ENCODE measurements around the gene ZFP64.
"Not testable (repeated sequence)": the region's sequence is repeated elsewhere in the genome, so short reads cannot be mapped to it uniquely, and the experiment has no call there.

ZFP64 gene

GRCh38 chr20:52139986-52140385 lies 51.6 kb downstream of the ZFP64 start:
- Histone ChIP-seq H3K27me3 (ENCODE audit: control insufficient read depth, insufficient read depth, low read length, poor library complexity, severe bottlenecking) (no peaks in the 10 kb centered on the region), H3K36me3 (ENCODE audit: control insufficient read depth, insufficient read depth, low read length) (no peaks in the 10 kb centered on the region), H3K4me1 (ENCODE audit: control insufficient read depth, insufficient read depth, low read length) (no peaks in the 10 kb centered on the region), H3K9me3 (ENCODE audit: control insufficient read depth, low read length) (no peaks in the 10 kb centered on the region), H3K27ac (ENCODE audit: insufficient read depth, low read depth, low read length, poor library complexity, severe bottlenecking) (no peak overlapping the region), H3K4me3 (ENCODE audit: insufficient read depth, low read depth, low read length) (no peak overlapping the region)
- 94 to 97% methylated on average over 5 of the region's 5 CpGs for WGBS, 2 experiments

GRCh38 chr20:52137850-52138249 lies 53.7 kb downstream of the ZFP64 start:
- no peaks in the 10 kb centered on the region for H3K36me3 ChIP-seq (ENCODE audit: control insufficient read depth, insufficient read depth, low read length)
- H3K9me3 ChIP-seq (ENCODE audit: control insufficient read depth, low read length): no peaks in the 10 kb centered on the region
- H3K4me3 ChIP-seq (ENCODE audit: insufficient read depth, low read depth, low read length): no peak overlapping the region
- no peaks in the 10 kb centered on the region for H3K27me3 ChIP-seq (ENCODE audit: control insufficient read depth, insufficient read depth, low read length, poor library complexity, severe bottlenecking)
- H3K27ac ChIP-seq (ENCODE audit: insufficient read depth, low read depth, low read length, poor library complexity, severe bottlenecking): no peak overlapping the region
- no peaks in the 10 kb centered on the region for H3K4me1 ChIP-seq (ENCODE audit: control insufficient read depth, insufficient read depth, low read length)
- 95 to 100% methylated on average over 1 to 3 of the region's 4 CpGs for WGBS, 2 experiments

GRCh38 chr20:52133714-52134113 lies 57.9 kb downstream of the ZFP64 start:
- 88 to 90% methylated on average over 2 of the region's 2 CpGs for WGBS, 2 experiments

GRCh38 chr20:52132337-52132736 lies 59.2 kb downstream of the ZFP64 start:
- H3K27ac ChIP-seq (ENCODE audit: insufficient read depth, low read depth, low read length, poor library complexity, severe bottlenecking): no peak overlapping the region
- no peaks in the 10 kb centered on the region for H3K27me3 ChIP-seq (ENCODE audit: control insufficient read depth, insufficient read depth, low read length, poor library complexity, severe bottlenecking)
- H3K4me3 ChIP-seq (ENCODE audit: insufficient read depth, low read depth, low read length): no peak overlapping the region
- 61 to 66% methylated on average over 3 of the region's 3 CpGs for WGBS, 2 experiments
- no peaks in the 10 kb centered on the region for H3K36me3 ChIP-seq (ENCODE audit: control insufficient read depth, insufficient read depth, low read length)
- H3K4me1 ChIP-seq (ENCODE audit: control insufficient read depth, insufficient read depth, low read length): no peaks in the 10 kb centered on the region
- no peaks in the 10 kb centered on the region for H3K9me3 ChIP-seq (ENCODE audit: control insufficient read depth, low read length)

More at GRCh38 chr20:52133714-52134113, 57.9 kb downstream of the ZFP64 start:
- H3K27ac ChIP-seq (ENCODE audit: insufficient read depth, low read depth, low read length, poor library complexity, severe bottlenecking); H3K4me1 ChIP-seq (ENCODE audit: control insufficient read depth, insufficient read depth, low read length); H3K36me3 ChIP-seq (ENCODE audit: control insufficient read depth, insufficient read depth, low read length); H3K9me3 ChIP-seq (ENCODE audit: control insufficient read depth, low read length); H3K4me3 ChIP-seq (ENCODE audit: insufficient read depth, low read depth, low read length); H3K27me3 ChIP-seq (ENCODE audit: control insufficient read depth, insufficient read depth, low read length, poor library complexity, severe bottlenecking): not testable (repeated sequence)

GRCh38 chr20:52131048-52131643 lies 60.4 kb downstream of the ZFP64 start:
- Histone ChIP-seq H3K36me3 (ENCODE audit: control insufficient read depth, insufficient read depth, low read length) (no peaks in the 10 kb centered on the region), H3K9me3 (ENCODE audit: control insufficient read depth, low read length) (no peaks in the 10 kb centered on the region), H3K4me1 (ENCODE audit: control insufficient read depth, insufficient read depth, low read length) (no peaks in the 10 kb centered on the region), H3K27ac (ENCODE audit: insufficient read depth, low read depth, low read length, poor library complexity, severe bottlenecking) (no peak overlapping the region), H3K4me3 (ENCODE audit: insufficient read depth, low read depth, low read length) (no peak overlapping the region), H3K27me3 (ENCODE audit: control insufficient read depth, insufficient read depth, low read length, poor library complexity, severe bottlenecking) (no peaks in the 10 kb centered on the region)
- WGBS, 2 experiments: 81 to 85% methylated on average over 1 of the region's 1 CpG

- no peaks in the 10 kb centered on the region for H3K27me3 ChIP-seq (ENCODE audit: control insufficient read depth, insufficient read depth, low read length, poor library complexity, severe bottlenecking)
- H3K36me3 ChIP-seq (ENCODE audit: control insufficient read depth, insufficient read depth, low read length): no peaks in the 10 kb centered on the region
- H3K4me1 ChIP-seq (ENCODE audit: control insufficient read depth, insufficient read depth, low read length): no peaks in the 10 kb centered on the region
- H3K9me3 ChIP-seq (ENCODE audit: control insufficient read depth, low read length): no peaks in the 10 kb centered on the region
- no peak overlapping the region for H3K27ac ChIP-seq (ENCODE audit: insufficient read depth, low read depth, low read length, poor library complexity, severe bottlenecking)
- no peak overlapping the region for H3K4me3 ChIP-seq (ENCODE audit: insufficient read depth, low read depth, low read length)
- WGBS, 2 experiments: 94% methylated on average over 5 of the region's 5 CpGs
Measured at GRCh38 chr20:52130406-52130805, 61.2 kb downstream of the ZFP64 start.

- Histone ChIP-seq H3K36me3 (ENCODE audit: control insufficient read depth, insufficient read depth, low read length) (no peaks in the 10 kb centered on the region), H3K27me3 (ENCODE audit: control insufficient read depth, insufficient read depth, low read length, poor library complexity, severe bottlenecking) (no peaks in the 10 kb centered on the region), H3K9me3 (ENCODE audit: control insufficient read depth, low read length) (no peaks in the 10 kb centered on the region), H3K4me3 (ENCODE audit: insufficient read depth, low read depth, low read length) (no peak overlapping the region), H3K27ac (ENCODE audit: insufficient read depth, low read depth, low read length, poor library complexity, severe bottlenecking) (no peak overlapping the region), H3K4me1 (ENCODE audit: control insufficient read depth, insufficient read depth, low read length) (no peaks in the 10 kb centered on the region)
- WGBS, 2 experiments: 93 to 97% methylated on average over 4 to 5 of the region's 5 CpGs
Measured at GRCh38 chr20:52129611-52130010, 62.0 kb downstream of the ZFP64 start.

GRCh38 chr20:52127309-52127708 lies 64.3 kb downstream of the ZFP64 start:
- WGBS, 2 experiments: 86 to 87% methylated on average over 4 of the region's 4 CpGs
- Histone ChIP-seq H3K27ac (ENCODE audit: insufficient read depth, low read depth, low read length, poor library complexity, severe bottlenecking) (no peak overlapping the region), H3K36me3 (ENCODE audit: control insufficient read depth, insufficient read depth, low read length) (no peaks in the 10 kb centered on the region), H3K9me3 (ENCODE audit: control insufficient read depth, low read length) (no peaks in the 10 kb centered on the region), H3K27me3 (ENCODE audit: control insufficient read depth, insufficient read depth, low read length, poor library complexity, severe bottlenecking) (no peaks in the 10 kb centered on the region), H3K4me1 (ENCODE audit: control insufficient read depth, insufficient read depth, low read length) (no peaks in the 10 kb centered on the region), H3K4me3 (ENCODE audit: insufficient read depth, low read depth, low read length) (no peak overlapping the region)

GRCh38 chr20:52124821-52125220 lies 66.8 kb downstream of the ZFP64 start:
- H3K36me3 ChIP-seq (ENCODE audit: control insufficient read depth, insufficient read depth, low read length): no peaks in the 10 kb centered on the region
- no peak overlapping the region for H3K4me3 ChIP-seq (ENCODE audit: insufficient read depth, low read depth, low read length)
- H3K4me1 ChIP-seq (ENCODE audit: control insufficient read depth, insufficient read depth, low read length): no peaks in the 10 kb centered on the region
- no peaks in the 10 kb centered on the region for H3K27me3 ChIP-seq (ENCODE audit: control insufficient read depth, insufficient read depth, low read length, poor library complexity, severe bottlenecking)
- WGBS, 2 experiments: 86 to 91% methylated on average over 3 of the region's 3 CpGs
- no peaks in the 10 kb centered on the region for H3K9me3 ChIP-seq (ENCODE audit: control insufficient read depth, low read length)
- no peak overlapping the region for H3K27ac ChIP-seq (ENCODE audit: insufficient read depth, low read depth, low read length, poor library complexity, severe bottlenecking)

- WGBS, 2 experiments: 86 to 87% methylated on average over 5 of the region's 5 CpGs
- H3K9me3 ChIP-seq (ENCODE audit: control insufficient read depth, low read length): no peaks in the 10 kb centered on the region
Measured at GRCh38 chr20:52118696-52119095, 72.9 kb downstream of the ZFP64 start.

More at GRCh38 chr20:52118696-52119095, 72.9 kb downstream of the ZFP64 start:
- Histone ChIP-seq H3K4me1 (ENCODE audit: control insufficient read depth, insufficient read depth, low read length) (no peaks in the 10 kb centered on the region), H3K36me3 (ENCODE audit: control insufficient read depth, insufficient read depth, low read length) (no peaks in the 10 kb centered on the region), H3K27ac (ENCODE audit: insufficient read depth, low read depth, low read length, poor library complexity, severe bottlenecking) (no peak overlapping the region), H3K27me3 (ENCODE audit: control insufficient read depth, insufficient read depth, low read length, poor library complexity, severe bottlenecking) (no peaks in the 10 kb centered on the region), H3K4me3 (ENCODE audit: insufficient read depth, low read depth, low read length) (no peak overlapping the region)
